GM21367 (cell line): ENCODE measurements around the gene TRIP10.

Source experiments
- ATAC-seq: cut with Tn5 transposase; IDR thresholded peaks from one replicate; pipeline ENCODE4 v1.9.1; 2021; ENCODE audit not compliant: unreplicated experiment

Gene TRIP10

GRCh38 chr19:6711078-6711361 lies 28.5 kb upstream of the TRIP10 start:
- no peak for ATAC-seq

- ATAC-seq = no peak
Observed at GRCh38 chr19:6711605-6712004, 27.9 kb upstream of the TRIP10 start.

- no peak for ATAC-seq
Observed at GRCh38 chr19:6712231-6712630, 27.2 kb upstream of the TRIP10 start.

GRCh38 chr19:6712692-6713670 lies 26.5 kb upstream of the TRIP10 start:
- no peak for ATAC-seq

GRCh38 chr19:6713773-6714692 lies 25.4 kb upstream of the TRIP10 start:
- ATAC-seq = no peak

- ATAC-seq = no peak
Observed at GRCh38 chr19:6714749-6715555, 24.5 kb upstream of the TRIP10 start.

- ATAC-seq = no peak
Observed at GRCh38 chr19:6716610-6716970, 22.9 kb upstream of the TRIP10 start.

- no peak for ATAC-seq
Observed at GRCh38 chr19:6717036-6717435, 22.4 kb upstream of the TRIP10 start.

GRCh38 chr19:6717441-6717971 lies 22.0 kb upstream of the TRIP10 start:
- no peak for ATAC-seq

GRCh38 chr19:6718111-6718740 lies 21.3 kb upstream of the TRIP10 start:
- no peak for ATAC-seq

- ATAC-seq = no peak
Observed at GRCh38 chr19:6718741-6719539, 20.5 kb upstream of the TRIP10 start.

GRCh38 chr19:6719540-6719861 lies 20.0 kb upstream of the TRIP10 start:
- no peak for ATAC-seq

- ATAC-seq = no peak
Observed at GRCh38 chr19:6719992-6720368, 19.5 kb upstream of the TRIP10 start.

- no peak for ATAC-seq
Observed at GRCh38 chr19:6720369-6721137, 18.9 kb upstream of the TRIP10 start, which contains the start of gene C3. C3 (minus strand) TSS chr19:6720650; CDS start chr19:6720589, 61 bp downstream.

- ATAC-seq = no peak
Observed at GRCh38 chr19:6721138-6721474, 18.4 kb upstream of the TRIP10 start.

- ATAC-seq = no peak
Observed at GRCh38 chr19:6721773-6722172, 17.7 kb upstream of the TRIP10 start.

- no peak for ATAC-seq
Observed at GRCh38 chr19:6723108-6723618, 16.3 kb upstream of the TRIP10 start.

- ATAC-seq = no peak
Observed at GRCh38 chr19:6723738-6724137, 15.7 kb upstream of the TRIP10 start.
